ENCODE data around the gene LST1.

LST1 gene

DNA sequence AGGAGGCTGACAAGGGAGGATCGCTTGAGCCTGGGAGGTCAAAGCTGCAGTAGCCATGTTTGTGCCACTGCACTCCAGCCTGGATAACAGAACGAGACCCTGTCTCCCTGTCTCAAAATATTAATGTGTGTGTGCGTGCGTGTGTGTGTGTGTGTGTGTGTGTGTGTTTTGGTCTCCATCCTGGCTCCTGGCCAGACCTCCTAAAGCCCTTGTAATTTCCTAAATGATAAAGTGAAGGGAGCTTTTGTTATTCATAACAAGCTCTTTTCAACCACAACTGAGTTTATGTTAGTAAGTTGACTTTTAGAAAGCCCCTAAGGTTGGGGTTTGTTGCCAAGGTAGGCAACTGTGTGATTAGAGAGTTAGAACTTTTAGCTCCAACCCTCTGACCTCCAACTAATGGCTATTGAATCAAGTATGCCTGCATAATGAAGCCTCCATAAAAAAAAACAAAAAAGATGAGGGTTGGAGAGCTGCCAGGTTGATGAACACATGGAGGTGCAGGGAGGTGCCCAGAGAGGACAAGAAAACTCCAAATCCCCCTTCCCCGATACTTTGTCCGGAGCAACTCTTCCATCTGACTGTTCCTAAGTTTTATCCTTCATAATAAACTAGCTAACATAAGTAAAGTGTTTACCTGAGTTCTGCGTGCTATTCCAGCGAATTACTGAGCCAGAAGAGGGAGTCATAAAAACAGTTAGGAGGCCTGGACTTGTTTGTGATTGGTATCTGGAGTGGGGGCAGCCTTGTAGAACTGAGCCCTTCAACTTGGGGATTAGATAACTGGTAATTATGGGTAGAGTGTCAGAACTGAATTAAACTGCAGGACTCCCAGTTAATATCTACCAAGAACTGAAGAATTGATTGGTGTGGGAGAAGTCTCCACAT is 23.7 kb downstream of the LST1 start:
- no peaks in the 10 kb centered on the region for H3K9me2 ChIP-seq (replicated peaks; ENCODE audit: insufficient read depth, low read length)
- no peaks in the 10 kb centered on the region for H4K20me1 ChIP-seq (ENCODE audit: low read depth, low read length)
- 0 out of 2 replicates have a peak, but pooled peaks cover 3% of the 10 kb centered on the region for H3F3A ChIP-seq (ENCODE audit: insufficient read depth)
- H3K9me3 ChIP-seq (ENCODE audit: insufficient read depth, low read length) = no peaks in the 10 kb centered on the region
- H3K79me2 ChIP-seq (ENCODE audit: insufficient read depth, low read length) = no peaks in the 10 kb centered on the region
- no peak overlapping the region for H2AFZ ChIP-seq (ENCODE audit: low read depth, low read length, severe bottlenecking)
- H3K4me2 ChIP-seq (ENCODE audit: low read depth, low read length, poor library complexity, severe bottlenecking) = no peak overlapping the region
- no peak overlapping the region for H3K9ac ChIP-seq (ENCODE audit: low read length)
- H3K4me3 ChIP-seq (ENCODE audit: insufficient read depth, low read length, poor library complexity, severe bottlenecking) = no peak overlapping the region
- TF ChIP-seq, protein P1, sequence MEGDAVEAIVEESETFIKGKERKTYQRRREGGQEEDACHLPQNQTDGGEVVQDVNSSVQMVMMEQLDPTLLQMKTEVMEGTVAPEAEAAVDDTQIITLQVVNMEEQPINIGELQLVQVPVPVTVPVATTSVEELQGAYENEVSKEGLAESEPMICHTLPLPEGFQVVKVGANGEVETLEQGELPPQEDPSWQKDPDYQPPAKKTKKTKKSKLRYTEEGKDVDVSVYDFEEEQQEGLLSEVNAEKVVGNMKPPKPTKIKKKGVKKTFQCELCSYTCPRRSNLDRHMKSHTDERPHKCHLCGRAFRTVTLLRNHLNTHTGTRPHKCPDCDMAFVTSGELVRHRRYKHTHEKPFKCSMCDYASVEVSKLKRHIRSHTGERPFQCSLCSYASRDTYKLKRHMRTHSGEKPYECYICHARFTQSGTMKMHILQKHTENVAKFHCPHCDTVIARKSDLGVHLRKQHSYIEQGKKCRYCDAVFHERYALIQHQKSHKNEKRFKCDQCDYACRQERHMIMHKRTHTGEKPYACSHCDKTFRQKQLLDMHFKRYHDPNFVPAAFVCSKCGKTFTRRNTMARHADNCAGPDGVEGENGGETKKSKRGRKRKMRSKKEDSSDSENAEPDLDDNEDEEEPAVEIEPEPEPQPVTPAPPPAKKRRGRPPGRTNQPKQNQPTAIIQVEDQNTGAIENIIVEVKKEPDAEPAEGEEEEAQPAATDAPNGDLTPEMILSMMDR (IDR thresholded peaks at IDR 0.05; ENCODE audit: insufficient read depth, low read length, poor library complexity, severe bottlenecking) = no peak
- TF ChIP-seq EZH2phosphoT487 (conservative IDR thresholded peaks at IDR 0.05; ENCODE audit: low read length) = no peak
- no peak overlapping the region for H3K27ac ChIP-seq (ENCODE audit: low read depth, low read length)
- H3K36me3 ChIP-seq (ENCODE audit: low read length) = no peaks in the 10 kb centered on the region
- no peaks in the 10 kb centered on the region for H3K27me3 ChIP-seq (ENCODE audit: low read length)

DNA sequence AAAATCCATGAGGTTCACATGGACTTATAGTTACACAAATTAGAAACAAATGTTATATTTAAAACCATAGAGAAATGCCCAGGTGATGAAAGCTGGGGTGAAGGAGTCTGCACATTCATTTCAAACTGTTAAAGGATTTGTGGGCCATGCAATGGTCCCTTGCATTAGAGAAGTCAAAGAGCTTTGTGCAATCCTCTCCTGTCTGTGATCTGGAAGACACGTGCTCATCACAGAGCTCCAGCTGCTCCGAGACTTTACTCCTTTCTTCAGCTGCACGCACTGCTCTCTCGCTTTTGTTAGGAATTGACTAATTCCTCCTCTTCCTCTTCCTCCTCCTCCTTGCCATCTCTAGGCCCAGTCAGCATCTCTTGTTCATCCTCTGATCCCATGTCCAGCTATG is 24.9 kb downstream of the LST1 start:
- Histone ChIP-seq H3K27me3 (ENCODE audit: low read length) (no peaks in the 10 kb centered on the region), H3K36me3 (ENCODE audit: low read length) (no peaks in the 10 kb centered on the region), H3K79me2 (ENCODE audit: insufficient read depth, low read length) (no peaks in the 10 kb centered on the region), H3K27ac (ENCODE audit: low read depth, low read length) (no peak overlapping the region), H3K4me3 (ENCODE audit: insufficient read depth, low read length, poor library complexity, severe bottlenecking) (no peak overlapping the region), H3K9ac (ENCODE audit: low read length) (no peak overlapping the region), H3F3A (ENCODE audit: insufficient read depth) (0 out of 2 replicates have a peak, but pooled peaks cover 4% of the 10 kb centered on the region), H3K9me2 (replicated peaks; ENCODE audit: insufficient read depth, low read length) (no peaks in the 10 kb centered on the region), H3K4me2 (ENCODE audit: low read depth, low read length, poor library complexity, severe bottlenecking) (no peak overlapping the region), H3K9me3 (ENCODE audit: insufficient read depth, low read length) (no peaks in the 10 kb centered on the region), H4K20me1 (ENCODE audit: low read depth, low read length) (no peaks in the 10 kb centered on the region), H2AFZ (ENCODE audit: low read depth, low read length, severe bottlenecking) (no peak overlapping the region)
- TF ChIP-seq EZH2phosphoT487 (conservative IDR thresholded peaks at IDR 0.05; ENCODE audit: low read length) = no peak
- TF ChIP-seq, protein P1 (IDR thresholded peaks at IDR 0.05; ENCODE audit: insufficient read depth, low read length, poor library complexity, severe bottlenecking) = no peak

DNA sequence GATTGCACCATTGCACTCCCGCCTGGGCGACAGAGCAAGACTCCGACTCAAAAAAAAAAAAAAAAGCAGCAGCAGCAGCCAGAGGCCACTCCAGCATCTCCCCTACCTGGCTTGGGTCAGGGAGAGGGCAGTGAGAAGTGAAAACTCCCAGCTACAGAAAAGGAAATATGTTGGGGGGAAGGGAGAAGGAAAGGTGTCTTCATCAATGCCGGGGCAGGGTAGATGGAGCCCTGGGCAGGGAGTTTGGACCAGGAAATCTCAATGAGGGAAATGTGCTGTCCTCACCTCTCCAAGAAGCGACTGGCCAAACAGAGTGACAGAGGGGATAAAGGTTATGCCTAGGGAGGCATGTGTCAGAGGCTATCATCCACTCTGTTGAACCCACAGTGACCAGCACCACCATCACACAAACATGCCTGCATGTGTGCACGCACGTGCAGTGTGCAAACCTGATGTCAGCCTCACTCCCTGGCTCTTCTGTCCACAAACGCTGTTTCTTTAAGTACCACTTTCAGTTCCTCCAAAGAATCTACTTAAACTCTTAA is 28.1 kb downstream of the LST1 start:
- H3K36me3 ChIP-seq (ENCODE audit: low read length) = no peaks in the 10 kb centered on the region
- no peaks in the 10 kb centered on the region for H3K9me2 ChIP-seq (replicated peaks; ENCODE audit: insufficient read depth, low read length)
- 0 out of 2 replicates have a peak, but pooled peaks cover 10% of the 10 kb centered on the region for H3F3A ChIP-seq (ENCODE audit: insufficient read depth)
- no peaks in the 10 kb centered on the region for H3K27me3 ChIP-seq (ENCODE audit: low read length)
- no peak overlapping the region for H3K4me3 ChIP-seq (ENCODE audit: insufficient read depth, low read length, poor library complexity, severe bottlenecking)
- no peak overlapping the region for H3K9ac ChIP-seq (ENCODE audit: low read length)
- H3K79me2 ChIP-seq (ENCODE audit: insufficient read depth, low read length) = no peaks in the 10 kb centered on the region
- no peaks in the 10 kb centered on the region for H3K9me3 ChIP-seq (ENCODE audit: insufficient read depth, low read length)
- TF ChIP-seq, protein P1 (IDR thresholded peaks at IDR 0.05; ENCODE audit: insufficient read depth, low read length, poor library complexity, severe bottlenecking) = no peak
- TF ChIP-seq EZH2phosphoT487 (conservative IDR thresholded peaks at IDR 0.05; ENCODE audit: low read length) = no peak
- no peak overlapping the region for H3K4me2 ChIP-seq (ENCODE audit: low read depth, low read length, poor library complexity, severe bottlenecking)
- H4K20me1 ChIP-seq (ENCODE audit: low read depth, low read length) = no peaks in the 10 kb centered on the region
- H2AFZ ChIP-seq (ENCODE audit: low read depth, low read length, severe bottlenecking) = no peak overlapping the region
- H3K27ac ChIP-seq (ENCODE audit: low read depth, low read length) = no peak overlapping the region
